OCI-LY3 (cell line): ENCODE measurements around the gene POLA2.

ENCODE experiments used
- EZH2phosphoT487 ChIP-seq: fragments of 200-600 bp; shearing (Covaris generic); IDR thresholded peaks from 2 replicates; pipeline ENCODE4 v1.6.1; 2018; ENCODE audit warnings: antibody characterized with exemption, mixed run types, low read depth
- TF ChIP-seq, protein P1 (sequence below): fragments of 200-600, 300-600 bp; sonication (generic); IDR thresholded peaks from 2 replicates; pipeline ENCODE4 v1.5.1; 2014; ENCODE audit warnings: antibody characterized with exemption, low read length, low read depth

DNA sequence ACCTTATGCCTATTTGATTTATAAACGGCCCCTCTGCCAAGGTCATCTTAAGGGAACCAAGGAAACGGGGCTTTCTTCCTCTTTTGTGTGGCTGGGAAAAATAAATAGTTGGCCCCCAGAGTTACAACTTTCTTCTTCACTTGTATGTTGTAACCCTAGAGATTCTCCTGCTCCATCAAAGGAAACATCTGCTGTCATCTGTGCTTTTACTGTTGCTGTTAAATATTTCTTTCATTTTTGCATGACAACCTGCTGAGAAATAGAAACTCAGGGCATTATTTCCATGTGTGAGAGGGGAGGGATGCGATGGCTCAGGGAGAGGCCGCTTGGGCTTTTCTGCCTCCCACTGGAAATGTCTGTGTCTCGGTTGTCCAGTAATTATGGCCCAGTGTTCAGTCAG lies 31.1 kb downstream of the POLA2 start:
- TF ChIP-seq, protein P1, sequence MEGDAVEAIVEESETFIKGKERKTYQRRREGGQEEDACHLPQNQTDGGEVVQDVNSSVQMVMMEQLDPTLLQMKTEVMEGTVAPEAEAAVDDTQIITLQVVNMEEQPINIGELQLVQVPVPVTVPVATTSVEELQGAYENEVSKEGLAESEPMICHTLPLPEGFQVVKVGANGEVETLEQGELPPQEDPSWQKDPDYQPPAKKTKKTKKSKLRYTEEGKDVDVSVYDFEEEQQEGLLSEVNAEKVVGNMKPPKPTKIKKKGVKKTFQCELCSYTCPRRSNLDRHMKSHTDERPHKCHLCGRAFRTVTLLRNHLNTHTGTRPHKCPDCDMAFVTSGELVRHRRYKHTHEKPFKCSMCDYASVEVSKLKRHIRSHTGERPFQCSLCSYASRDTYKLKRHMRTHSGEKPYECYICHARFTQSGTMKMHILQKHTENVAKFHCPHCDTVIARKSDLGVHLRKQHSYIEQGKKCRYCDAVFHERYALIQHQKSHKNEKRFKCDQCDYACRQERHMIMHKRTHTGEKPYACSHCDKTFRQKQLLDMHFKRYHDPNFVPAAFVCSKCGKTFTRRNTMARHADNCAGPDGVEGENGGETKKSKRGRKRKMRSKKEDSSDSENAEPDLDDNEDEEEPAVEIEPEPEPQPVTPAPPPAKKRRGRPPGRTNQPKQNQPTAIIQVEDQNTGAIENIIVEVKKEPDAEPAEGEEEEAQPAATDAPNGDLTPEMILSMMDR: no peak
- no peak for TF ChIP-seq EZH2phosphoT487
